Fibroblast of the aortic adventitia (primary cell): ENCODE measurements around the gene CUX1. TPM values are rescaled to one million over a fixed set of nuclear protein-coding genes. Genes with fewer than 3 reads are reported as not detected.

Experiments used
- DNase-seq: peaks from one replicate; pipeline ENCODE4 v3.0.0-alpha.2; 2010; ENCODE audit warnings: low read depth
- H3K4me3 ChIP-seq: 2 replicates; pipeline ENCODE4 v1.5.1; 2011; ENCODE audit warnings: low read depth, mild to moderate bottlenecking, control low read depth, low read length, moderate library complexity
- total RNA-seq: library from RNA; depleted of rRNA; stranded (reverse); fragments of >200 nt; gene quantifications from 2 replicates; pipeline ENCODE4 v1.2.3, GENCODE V29; 2012; ENCODE audit warnings: low replicate concordance
- TF ChIP-seq, protein P1 (sequence below): IDR thresholded peaks from 2 replicates; pipeline ENCODE4 v1.5.1; 2011; ENCODE audit warnings: mild to moderate bottlenecking, low read length, control low read depth, inconsistent platforms; ENCODE audit not compliant: insufficient read depth

Gene CUX1
- total RNA-seq, 1 donor, result 44.2 TPM

DNA sequence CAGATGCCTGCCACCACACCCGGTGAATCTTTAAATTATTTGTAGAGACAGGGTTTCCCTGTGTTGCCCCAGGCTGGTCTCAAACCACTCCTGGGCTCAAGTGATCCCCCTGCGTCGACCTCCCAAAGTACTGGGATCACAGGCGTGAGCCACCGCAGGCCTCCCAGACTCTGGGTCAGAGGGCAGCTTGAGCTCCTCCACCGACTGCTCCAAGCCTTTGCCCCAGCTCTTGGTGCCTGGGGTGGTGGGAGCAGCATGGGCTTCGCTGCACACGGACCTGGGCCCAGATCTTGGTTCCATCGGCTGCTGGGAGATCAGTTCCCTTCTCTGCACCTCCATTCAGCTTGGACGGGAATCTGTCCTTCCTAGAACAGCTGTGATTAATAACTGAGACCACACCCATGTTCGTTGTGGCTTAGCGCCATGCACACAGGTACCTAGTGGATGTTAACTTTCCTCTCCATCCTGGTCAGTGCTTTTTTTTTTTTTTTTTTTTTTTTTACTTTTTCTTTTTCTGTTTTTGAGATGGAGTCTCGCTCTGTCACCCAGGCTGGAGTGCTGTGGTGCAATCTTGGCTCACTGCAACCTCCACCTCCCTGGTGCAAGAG lies 125.3 kb downstream of the CUX1 start:
- no peak overlapping the region for H3K4me3 ChIP-seq
- TF ChIP-seq, protein P1, sequence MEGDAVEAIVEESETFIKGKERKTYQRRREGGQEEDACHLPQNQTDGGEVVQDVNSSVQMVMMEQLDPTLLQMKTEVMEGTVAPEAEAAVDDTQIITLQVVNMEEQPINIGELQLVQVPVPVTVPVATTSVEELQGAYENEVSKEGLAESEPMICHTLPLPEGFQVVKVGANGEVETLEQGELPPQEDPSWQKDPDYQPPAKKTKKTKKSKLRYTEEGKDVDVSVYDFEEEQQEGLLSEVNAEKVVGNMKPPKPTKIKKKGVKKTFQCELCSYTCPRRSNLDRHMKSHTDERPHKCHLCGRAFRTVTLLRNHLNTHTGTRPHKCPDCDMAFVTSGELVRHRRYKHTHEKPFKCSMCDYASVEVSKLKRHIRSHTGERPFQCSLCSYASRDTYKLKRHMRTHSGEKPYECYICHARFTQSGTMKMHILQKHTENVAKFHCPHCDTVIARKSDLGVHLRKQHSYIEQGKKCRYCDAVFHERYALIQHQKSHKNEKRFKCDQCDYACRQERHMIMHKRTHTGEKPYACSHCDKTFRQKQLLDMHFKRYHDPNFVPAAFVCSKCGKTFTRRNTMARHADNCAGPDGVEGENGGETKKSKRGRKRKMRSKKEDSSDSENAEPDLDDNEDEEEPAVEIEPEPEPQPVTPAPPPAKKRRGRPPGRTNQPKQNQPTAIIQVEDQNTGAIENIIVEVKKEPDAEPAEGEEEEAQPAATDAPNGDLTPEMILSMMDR, result no peak
- DNase-seq, result no peak

DNA sequence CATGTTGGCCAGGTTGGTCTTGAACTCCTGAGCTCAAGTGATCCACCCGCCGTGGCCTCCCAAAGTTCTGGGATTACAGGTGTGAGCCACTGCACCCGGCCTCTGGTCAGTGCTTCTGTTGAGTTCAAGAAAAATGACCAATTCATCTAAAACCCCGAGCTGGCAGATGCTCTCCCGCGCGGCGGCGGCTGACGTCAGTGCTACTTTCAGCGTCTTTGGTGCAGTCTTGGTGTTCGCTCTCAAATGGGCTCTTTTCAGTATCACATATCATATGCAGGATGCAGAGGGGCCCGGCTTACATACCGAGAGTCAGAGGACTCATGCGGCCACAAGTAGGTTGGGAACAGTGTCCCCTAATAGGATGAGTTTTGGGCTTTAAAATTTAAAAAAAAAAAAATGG lies 125.9 kb downstream of the CUX1 start:
- TF ChIP-seq, protein P1, result no peak
- DNase-seq, result no peak
- H3K4me3 ChIP-seq, result no peak overlapping the region

DNA sequence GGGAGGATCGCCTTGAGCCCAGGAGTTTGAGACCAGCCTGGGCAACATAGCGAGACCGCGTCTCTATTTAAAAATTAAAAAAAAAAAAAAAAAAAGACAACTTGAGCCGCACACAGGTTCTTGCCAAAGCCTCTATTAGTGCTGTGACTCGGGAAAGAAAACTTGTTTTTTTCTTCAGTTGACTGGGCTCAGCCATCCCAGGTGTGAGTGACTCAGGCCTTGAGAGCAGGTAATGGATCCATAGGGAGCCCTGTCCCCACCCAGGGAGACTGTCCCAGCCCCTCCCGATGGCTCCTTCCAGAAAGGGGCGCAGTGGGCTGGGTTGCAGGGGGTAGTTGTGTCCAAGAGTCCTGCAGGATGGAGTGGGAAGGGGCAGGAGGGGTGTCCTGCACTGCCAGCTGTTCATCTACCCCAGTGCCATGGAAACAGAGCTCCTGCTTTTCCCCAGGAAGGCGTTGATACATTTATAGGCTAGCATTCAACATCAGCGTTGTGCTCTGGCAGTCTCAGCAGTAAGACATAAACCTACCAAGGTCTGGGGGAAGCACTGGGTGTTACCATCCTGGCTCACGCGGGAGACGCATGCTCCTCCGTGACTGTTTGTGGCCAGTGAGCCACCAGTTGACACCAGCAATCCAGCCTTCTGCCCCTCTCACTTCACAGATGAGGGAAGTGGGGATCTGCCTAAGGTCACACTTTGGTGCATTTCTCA lies 126.6 kb downstream of the CUX1 start:
- TF ChIP-seq, protein P1, result no peak
- DNase-seq, result no peak
- H3K4me3 ChIP-seq, result no peak overlapping the region

DNA sequence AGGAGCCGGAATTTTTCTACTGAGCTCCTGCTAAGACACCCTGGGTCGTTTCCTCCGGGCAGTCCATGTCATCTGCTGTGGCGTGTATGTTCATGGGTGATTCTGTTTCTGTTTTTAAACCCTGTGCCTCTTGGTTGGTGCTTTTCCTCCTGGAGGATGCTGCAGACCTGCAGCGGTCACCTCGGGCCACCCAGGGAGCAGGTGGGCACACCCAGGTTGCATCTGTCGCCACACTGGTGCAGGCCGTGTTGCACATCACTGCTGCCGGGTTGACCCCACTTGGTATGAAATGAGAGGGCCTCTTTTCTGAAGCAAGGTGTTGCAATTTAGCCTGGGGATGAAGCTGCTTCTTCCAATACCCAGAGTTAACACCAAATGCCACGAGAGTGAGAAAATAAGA lies 127.2 kb downstream of the CUX1 start:
- no peak overlapping the region for H3K4me3 ChIP-seq
- DNase-seq, result no peak
- TF ChIP-seq, protein P1, result no peak

DNA sequence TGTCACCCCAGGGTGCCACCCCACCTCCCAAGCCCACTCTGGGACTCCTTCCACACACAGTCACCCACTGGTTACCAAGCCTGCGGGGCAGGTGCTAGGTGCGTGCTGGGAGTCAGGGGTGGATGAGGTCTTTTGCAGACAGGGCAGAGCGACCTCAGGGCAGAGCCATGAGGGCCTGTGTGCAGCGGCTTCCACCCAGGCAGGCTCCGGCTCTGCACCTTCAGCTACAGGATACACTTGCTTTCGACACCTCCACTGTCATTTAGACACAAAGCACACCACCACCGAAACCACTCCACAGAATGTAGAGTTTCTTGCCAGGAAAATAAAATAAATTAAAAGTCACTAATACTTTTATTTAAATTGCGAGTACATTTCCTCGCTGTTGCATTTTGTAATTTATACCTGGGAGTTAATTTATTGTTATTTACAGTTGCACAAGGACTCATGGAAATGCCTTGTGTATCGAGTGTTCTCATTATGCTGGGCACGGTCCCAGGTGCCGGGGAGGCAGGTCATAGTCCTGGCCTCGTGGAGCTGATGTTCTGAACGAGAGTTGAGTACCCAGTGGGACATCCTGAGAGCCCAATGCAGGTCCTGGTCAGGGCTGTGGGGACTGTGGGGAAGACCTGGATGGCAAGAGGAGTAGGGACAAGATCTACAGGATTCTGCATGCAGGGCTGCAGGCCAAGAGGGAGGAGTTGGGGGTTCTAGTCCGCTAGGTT lies 127.8 kb downstream of the CUX1 start:
- TF ChIP-seq, protein P1, result no peak
- no peak overlapping the region for H3K4me3 ChIP-seq
- no peak for DNase-seq

DNA sequence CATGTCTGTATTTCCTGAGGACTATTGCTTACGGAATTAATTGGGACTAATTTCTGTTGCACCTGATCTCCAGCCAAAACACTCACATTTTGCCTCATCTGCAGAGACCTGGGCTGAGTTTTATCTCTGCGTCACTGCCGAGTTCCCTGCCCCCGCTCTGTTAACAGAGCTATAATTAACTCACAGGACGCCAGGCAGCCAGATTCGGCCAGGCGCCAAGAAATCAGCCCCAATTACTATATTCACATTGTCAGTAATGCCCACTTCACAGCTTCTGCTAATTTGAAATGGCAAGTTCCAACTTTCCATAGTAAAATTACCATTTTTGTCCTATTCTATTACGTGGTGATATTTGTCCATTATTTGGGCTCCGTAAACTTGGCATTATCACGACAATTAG lies 130.5 kb downstream of the CUX1 start:
- TF ChIP-seq, protein P1, result no peak
- DNase-seq, result peak; percentile 26
- H3K4me3 ChIP-seq, result no peak overlapping the region
